ENCODE data around the gene TCERG1L.

DNA sequence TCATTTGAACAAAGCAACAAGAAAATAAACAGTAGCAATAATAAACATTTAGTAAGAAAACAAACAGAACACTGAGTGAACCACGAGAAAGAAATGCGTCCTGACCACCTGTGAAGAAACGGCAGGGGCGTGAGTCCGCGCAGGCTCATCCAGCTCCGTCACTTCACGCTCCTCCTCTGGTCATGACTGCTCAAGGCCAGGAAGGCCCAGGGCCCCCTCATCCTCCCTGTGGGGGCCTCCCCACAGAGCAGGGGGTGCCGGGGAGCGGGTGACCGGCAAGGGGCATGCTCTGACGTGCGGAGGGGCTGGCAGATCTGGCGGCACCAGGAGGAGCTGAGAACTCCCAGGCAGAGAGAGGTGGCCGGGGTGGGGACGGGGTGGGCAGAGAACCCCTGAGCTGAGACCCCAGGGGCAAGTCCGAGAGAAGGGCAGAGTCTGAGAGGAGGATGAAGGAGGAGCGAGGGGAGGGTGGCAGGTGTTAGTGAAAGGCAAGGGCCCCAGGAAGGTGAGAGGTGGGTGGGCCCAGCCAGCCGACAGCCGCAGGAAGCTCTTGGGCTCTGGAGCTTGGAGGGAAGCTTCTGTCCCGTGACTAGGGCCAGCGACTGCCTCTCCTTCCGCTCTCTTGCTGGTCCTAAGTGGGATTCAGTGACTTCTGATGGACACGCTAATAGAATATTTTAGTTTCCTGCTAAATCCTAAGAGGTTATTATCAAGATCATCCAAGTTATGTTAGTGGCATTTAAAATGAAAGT, 223.9 kb downstream of the TCERG1L start:
- TF ChIP-seq GATA2 (IDR thresholded peaks at IDR 0.05; ENCODE audit: low read depth, low read length) (no peak), GATA3 (IDR thresholded peaks at IDR 0.05; ENCODE audit: low read depth, low read length) (no peak)
